Stimulated activated CD4-positive, alpha-beta T cell treated with anti-CD3 and anti-CD28 coated beads, TNF-alpha, amount 100 ng/mL, for 24 hours (primary cell): ENCODE results near the gene ALK.

Experiments used
- DNase-seq, 3 experiments: peaks; one replicate each; pipeline ENCODE4 v3.0.0-alpha.2; 2020; ENCODE audit warnings: low read depth in 3 of 3

ALK gene

GRCh38 chr2:29796446-29796845 lies 124.9 kb downstream of the ALK start:
- DNase-seq: no peak

GRCh38 chr2:29789911-29790485 lies 131.4 kb downstream of the ALK start:
- no peak for DNase-seq

DNA sequence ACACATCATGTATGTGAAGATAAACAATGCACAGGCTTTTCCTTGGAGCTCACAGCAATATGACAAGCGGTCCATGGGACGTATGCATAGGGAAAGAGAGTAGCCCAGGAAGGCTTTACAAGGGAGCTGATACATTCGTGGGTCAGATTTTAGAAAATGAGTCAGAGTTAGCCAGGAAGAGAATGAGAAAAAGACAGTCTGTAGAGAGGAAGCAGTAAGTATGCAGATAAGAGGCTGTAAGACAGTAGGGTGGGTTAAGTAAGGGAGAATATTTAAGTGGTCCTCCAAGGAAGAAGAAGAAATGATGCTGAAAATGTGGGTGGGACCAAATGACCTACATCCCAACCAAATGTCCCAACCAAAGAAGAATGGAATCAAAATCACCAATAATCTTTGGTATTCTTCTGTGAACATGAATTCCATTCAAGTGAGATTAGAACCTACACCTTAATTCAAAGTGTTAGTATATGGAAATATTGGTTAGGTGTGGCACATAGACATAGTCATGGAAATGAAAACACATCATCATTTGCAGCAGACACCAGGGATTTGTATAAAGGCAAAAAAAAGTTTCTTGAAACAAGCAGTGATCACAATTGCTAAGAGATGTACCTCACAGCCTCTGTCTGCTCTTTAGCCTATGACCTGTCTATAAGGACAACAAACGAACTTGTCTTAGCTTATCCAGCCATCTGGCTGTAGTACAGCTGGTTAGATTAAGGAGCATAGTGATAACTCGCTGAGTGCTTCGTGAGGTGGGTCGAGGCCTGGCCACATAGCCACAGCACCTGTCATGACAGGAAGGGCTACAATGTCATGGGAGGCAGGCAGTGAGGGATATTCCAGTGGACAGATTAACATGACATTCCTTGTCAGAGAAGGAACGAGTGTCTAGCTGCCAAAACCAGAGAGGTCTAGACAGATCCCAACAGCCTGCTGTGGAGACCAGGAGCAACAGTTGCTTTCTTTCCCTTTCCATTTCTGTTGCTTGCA lies 133.6 kb downstream of the ALK start:
- DNase-seq: no peak

DNA sequence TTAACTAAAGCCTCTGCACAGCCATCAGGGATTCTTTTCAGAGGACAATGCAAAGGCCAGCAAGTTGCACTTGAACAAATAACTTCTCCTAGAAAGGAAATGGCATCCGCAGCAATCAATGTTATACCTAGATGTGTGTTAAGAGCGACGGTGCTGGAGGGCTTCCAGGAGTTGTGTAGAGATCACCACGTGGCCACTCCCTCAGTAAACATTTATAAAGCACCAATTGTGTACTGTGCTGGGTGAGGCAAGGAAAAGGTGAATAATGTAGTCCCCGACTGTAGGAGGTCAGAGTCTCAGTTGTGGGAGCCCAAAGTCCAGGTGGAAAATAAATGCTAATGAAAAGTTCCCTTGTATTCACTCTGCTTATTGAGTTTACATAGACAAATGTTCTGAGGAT lies 135.0 kb downstream of the ALK start:
- no peak for DNase-seq

DNA sequence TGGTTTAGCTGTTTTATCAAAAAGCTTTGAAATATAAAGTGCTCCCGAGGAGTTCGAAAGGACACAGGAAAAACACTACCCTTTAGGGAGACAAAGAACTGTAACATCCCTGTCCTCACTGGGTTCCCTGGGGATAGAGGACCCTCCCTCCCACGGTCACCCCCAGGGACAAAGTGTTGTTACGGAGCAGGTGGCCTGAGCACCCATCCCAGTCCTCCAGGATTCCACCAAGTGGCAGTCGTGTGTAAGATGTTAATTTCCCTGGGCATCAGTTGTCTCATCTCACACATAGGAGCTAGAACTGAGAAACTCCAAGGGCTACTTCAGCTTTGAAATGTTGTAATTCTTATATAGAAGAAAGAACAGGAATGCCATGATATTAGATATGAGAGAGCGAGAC lies 137.7 kb downstream of the ALK start:
- DNase-seq: no peak

GRCh38 chr2:29782549-29783458 lies 138.6 kb downstream of the ALK start:
- no peak for DNase-seq

DNA sequence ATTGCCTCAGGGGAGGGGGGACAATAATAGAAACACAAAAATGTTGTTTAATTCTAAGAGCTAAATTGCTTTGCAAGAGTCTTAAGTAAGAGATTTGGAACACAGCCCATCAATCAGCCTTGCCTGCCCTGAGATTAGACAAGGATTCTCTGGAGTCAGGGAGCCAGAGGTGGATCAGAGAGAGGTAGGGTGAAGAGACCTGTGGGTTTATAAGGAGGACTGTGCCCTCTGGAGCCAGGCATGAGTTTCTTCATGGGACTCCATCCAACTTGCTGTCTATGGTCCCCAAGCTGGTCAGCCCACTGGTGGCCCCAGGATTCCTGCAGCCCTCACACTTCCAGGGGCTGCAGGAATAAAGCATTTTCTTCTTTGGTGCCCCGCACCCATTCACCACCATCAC lies 139.3 kb downstream of the ALK start:
- DNase-seq: no peak

DNA sequence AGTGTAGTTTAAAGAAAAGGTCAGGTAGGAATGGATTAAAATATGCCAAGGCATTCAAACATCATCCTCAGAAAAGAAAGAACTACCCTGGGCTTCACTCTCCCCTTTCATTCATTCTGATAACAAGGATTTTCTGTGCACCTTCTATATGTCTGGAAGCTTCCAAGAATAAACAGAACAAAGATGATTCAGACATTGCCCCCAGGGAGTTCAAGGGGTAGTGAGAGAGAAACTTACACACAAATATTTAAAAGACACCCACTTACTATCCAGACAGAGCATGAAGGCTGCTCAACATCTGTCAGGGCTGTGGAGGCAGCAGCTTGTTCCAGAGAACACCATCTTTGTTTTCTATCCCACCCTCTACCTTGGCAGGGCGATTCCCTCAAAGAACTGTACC lies 140.5 kb downstream of the ALK start:
- no peak for DNase-seq

DNA sequence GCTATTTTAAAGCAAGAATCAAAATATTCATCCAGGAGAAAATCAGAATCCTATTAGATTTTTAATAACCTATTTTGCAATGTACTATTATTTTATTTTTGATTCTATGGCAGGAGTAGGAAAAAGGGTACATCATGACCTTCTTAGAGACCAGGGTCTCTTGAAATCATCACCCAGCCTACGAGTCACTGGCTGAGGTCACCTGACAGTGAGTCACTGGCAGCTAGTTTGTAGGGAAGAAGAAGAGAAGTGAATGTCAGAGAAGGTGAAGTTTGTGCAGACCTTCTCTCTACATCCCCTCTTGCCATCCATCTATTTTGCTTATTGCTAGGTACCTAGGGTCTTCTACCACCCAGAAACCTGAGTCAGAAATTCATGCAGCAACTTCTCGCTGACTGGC lies 144.2 kb downstream of the ALK start:
- no peak for DNase-seq

DNA sequence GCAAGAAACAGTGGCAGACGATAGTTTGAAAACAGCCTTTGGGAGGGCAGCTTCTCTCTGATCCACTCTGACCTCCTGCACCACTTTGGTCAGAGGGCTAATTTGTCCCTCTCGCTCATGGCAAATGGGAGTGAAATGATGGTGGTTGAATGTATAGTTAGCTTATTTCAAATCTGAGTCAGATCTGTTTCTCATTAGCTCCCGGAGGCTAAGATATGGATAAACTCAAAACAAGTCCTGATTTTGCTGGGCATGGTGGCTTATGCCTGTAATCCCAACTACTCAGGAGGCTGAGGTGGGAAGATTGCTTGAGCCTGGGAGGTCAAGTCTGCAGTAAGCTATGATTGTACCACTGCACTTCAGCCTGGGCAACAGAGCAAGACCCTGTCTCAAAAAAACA lies 145.0 kb downstream of the ALK start:
- no peak for DNase-seq

- DNase-seq: no peak
Observed at GRCh38 chr2:29775937-29776336, 145.4 kb downstream of the ALK start.

- DNase-seq: no peak
Observed at GRCh38 chr2:29774624-29775023, 146.8 kb downstream of the ALK start.

DNA sequence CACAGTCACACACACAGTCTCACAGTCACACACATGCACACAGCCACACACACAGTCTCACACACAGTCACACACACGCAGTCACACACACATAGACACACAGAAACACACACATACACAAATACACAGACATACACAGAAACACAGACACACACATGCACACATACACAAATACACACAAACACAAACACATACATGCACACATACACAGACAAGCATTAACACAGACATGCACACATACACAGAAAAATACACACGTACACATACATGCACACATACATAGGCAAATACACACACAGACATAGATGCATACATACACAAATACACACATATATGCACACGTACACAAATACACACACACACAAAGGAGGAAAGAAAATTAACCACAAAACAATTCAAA lies 150.5 kb downstream of the ALK start:
- DNase-seq: no peak

- no peak for DNase-seq
Observed at GRCh38 chr2:29769847-29770246, 151.5 kb downstream of the ALK start.

GRCh38 chr2:29767606-29768335 lies 153.6 kb downstream of the ALK start:
- no peak for DNase-seq

DNA sequence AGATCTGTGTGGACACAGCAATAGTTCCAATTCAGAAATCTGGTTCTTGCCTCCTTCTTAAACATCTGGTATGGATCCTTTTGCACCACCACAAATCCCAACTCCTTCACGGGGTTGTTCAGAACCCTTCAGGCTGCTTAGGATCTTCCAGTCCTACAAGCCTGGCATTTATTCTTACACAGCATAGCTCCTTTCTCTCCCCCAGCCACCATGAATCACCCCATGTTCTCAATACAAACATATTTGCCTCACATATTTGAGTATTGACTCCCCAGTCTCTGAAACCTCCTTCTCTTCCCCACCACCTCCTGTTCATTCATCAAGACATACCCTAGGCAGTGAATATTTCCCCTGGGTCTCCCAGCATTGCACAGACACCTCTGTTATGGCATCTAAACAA lies 155.2 kb downstream of the ALK start:
- no peak for DNase-seq

- no peak for DNase-seq
Observed at GRCh38 chr2:29765721-29766120, 155.7 kb downstream of the ALK start.

DNA sequence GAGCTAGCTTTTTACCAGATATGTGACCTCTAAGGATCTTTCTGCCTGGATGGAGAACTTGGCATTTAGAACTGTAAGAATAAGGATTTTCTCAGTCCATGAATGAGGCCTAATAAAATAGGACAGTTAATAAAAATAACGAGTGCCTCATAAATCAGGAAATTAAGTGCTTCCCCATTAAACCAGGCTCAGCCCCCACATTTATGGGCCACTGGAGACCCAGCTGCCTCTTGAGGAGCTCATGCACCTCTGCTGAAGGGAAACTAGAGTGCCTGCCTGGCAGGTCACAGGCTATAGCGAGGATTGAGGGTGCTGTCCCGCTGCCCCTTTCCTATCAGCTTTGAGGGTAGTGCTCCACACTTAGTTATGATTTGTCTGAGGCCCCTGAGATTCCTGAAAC lies 158.0 kb downstream of the ALK start:
- no peak for DNase-seq

DNA sequence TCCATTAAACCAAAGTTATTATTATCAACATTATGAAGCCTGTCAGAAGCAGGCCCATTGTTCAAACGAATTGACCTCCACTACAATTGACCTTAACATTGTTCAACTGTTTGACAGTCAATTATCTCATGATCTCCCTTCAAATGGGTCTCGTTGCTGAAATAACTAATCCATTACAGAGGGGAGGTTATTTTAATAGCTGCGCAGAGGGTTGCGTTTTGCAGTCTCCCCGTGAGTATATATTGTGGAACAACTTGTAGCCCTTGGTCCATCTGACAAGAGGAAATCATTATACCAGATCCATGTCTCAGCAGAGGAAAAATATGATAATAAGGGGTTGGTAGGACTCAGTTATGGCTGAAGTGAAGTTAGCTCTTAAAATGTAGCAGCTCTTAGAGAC lies 159.1 kb downstream of the ALK start:
- DNase-seq: no peak

- no peak for DNase-seq
Observed at GRCh38 chr2:29761278-29761677, 160.1 kb downstream of the ALK start.

DNA sequence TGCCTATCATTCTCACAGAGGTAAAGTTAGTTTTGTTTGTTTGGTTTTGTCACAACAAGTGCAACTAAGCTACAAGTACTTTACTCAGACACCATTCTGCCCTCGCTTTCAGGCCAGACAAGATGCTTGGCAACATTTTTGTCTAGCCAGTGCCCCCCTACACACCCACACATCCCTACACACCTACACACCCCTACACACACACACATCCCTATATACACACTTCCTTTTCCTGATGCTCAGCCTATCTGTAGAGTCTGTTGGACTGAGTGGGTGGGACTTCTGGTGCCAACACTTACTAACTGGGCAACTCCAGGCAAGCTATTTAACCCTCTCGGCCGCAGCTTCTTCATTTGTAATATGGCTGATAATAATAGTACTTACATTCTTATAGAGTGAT lies 161.4 kb downstream of the ALK start:
- DNase-seq: no peak

- no peak for DNase-seq
Observed at GRCh38 chr2:29759360-29759759, 162.0 kb downstream of the ALK start.
